Gastroesophageal sphincter (tissue), 3 donors: ENCODE measurements around the gene NUP98.

Experiments used
- CTCF ChIP-seq, 4 experiments: fragments of 200-600 bp in 2 of 4; fragments of 450-650 bp in 2 of 4; sonication (generic) in 1 of 4; IDR thresholded peaks; one replicate each; pipeline ENCODE4 v1.5.1; 2017 to 2019; ENCODE audit warnings: antibody characterized with exemption in 4 of 4, mild to moderate bottlenecking in 2 of 4, moderate library complexity in 2 of 4
- EP300 ChIP-seq: sonication (generic); formaldehyde crosslinking; IDR thresholded peaks from one replicate; pipeline ENCODE4 v1.6.1; 2017; ENCODE audit warnings: antibody characterized with exemption, mild to moderate bottlenecking
- POLR2A ChIP-seq, 2 donors: fragments of 450-650 bp; IDR thresholded peaks; one replicate each; pipeline ENCODE4 v1.6.1; 2017; ENCODE audit warnings: antibody characterized with exemption in 2 of 2, mild to moderate bottlenecking in 2 of 2, moderate library complexity in 1 of 2
- POLR2AphosphoS5 ChIP-seq: sonication (generic); formaldehyde crosslinking; IDR thresholded peaks from one replicate; pipeline ENCODE4 v1.6.1; 2017; ENCODE audit warnings: antibody characterized with exemption

- TF ChIP-seq POLR2A (IDR thresholded peaks at IDR 0.05) = no peak
- no peak for TF ChIP-seq CTCF (IDR thresholded peaks at IDR 0.05)
- TF ChIP-seq POLR2AphosphoS5 = no peak
- no peak for TF ChIP-seq EP300
Observed at GRCh38 chr11:3845670-3846069, 48.3 kb upstream of the NUP98 start.
